NCI-H2227 treated with DMSO at 0.1 percent for 48 hours (cell line): ENCODE measurements around the gene PPP1R1C.

Experiments
- DNase-seq: peaks from one replicate; lab custom pipeline; 2025; lab: John Stamatoyannopoulos, UW

PPP1R1C gene

DNA sequence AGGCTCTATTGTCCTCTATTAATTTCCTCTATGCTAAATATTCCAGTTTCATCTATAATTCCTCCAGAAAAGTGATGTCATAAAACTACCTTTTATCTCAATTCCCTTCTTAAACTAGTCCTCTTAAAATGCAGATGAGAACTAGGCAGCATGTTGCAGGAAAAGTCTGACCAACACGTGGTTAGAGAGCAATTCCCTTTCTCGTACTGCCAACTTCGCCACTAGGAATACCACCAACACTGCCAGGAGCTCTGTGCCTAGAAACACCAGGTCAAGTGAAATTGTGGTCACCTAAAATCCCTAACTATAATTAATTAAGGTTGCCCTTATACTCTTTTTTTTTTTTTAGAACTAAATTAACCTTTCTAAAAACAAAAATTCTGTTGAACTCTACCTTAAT is 127.7 kb downstream of the PPP1R1C start:
- DNase-seq, result no peak

- DNase-seq, result no peak
Measured at GRCh38 chr2:182115258-182115657, 129.6 kb downstream of the PPP1R1C start.

GRCh38 chr2:182116774-182117173 is 131.1 kb downstream of the PPP1R1C start:
- no peak for DNase-seq

DNA sequence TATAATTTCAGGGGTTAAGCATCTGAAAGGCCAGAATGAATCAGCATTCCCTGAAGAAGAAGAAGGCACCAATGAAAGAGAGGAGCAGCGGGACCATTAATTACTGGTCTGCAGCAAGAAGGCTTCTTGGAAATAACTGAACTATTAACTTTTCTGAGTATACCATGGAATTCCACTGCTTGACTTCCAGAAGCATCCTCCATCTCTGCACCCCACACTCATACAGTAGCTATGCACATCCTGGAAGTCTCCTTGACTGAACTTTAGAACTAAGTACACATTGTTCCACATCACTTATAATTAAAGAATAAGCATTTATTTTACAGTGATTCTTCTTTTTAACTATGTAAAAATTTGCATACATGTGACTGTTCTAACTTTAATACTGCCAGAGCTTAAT is 131.5 kb downstream of the PPP1R1C start:
- DNase-seq, result no peak

DNA sequence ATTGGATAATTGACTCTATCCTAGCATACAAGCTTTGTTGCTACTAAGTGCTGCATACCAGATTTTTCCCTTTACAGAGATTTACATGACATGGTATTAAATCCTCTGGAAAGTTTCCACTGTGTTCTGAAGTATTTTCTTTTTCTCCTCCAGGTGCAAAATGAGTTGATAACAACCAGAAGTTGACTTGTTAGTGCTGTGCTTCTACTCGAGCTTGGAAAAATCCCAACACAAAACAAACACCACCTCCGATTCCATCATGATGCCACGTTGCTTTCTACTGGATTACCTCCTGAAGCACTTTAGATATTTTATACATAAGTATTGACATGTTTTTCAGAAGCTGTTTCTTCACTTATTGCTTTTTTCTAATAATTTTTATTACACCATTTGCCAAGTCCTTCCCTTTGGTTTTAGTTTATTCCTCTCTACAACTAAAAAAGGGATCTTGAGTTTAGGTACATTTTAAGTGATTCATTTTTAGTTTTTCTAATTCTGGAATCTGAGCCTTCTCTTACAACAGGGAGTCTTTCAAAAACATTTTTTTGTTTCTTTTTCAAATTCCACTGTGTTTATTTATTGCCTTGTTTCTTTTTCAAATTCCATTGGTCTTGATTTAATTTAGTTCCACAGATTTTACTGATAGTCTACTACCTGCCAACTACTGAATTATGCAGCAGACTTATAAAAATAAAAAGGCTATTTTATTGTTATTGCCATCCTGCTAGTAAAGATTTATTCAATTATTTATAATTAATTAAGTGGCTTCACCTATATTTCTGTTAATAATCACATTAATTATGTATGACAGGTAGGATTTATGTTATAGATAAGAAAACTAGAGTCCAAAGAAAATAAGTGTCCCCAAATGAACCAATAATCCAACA is 143.4 kb downstream of the PPP1R1C start:
- no peak for DNase-seq

- no peak for DNase-seq
Measured at GRCh38 chr2:182132605-182133004, 147.0 kb downstream of the PPP1R1C start.

DNA sequence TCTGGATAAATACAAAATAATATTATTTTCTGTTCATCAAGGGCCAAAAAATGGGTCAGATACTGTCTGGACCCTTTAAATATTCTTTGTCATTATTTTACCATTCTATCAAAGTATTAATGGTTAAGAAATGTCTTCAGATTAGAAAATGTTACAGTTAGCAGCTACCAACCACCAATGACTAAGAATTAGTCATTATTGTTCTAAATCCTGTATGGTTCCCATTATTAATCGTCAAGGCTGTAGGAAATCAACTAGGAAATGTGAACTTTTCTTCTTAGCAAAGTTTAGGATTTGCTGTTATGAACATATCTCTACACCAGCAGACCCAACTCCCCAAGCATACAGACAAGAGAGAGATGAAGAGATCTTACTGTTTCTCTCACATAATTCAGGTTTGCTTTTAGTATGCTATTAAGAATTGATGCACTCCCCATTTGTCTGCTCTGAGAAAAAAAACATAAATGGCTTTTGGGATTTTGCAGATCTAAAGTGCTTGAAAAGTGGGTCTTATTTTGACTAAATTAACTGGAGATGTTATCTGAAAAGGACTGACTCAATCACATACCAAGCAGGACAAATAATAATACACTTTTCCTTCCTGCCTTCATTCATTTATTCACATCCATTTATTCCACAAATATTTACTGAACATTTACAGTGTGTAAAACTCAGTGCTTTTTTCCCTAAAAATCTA is 147.7 kb downstream of the PPP1R1C start:
- DNase-seq, result no peak

- DNase-seq, result no peak
Measured at GRCh38 chr2:182134201-182134600, 148.5 kb downstream of the PPP1R1C start.

DNA sequence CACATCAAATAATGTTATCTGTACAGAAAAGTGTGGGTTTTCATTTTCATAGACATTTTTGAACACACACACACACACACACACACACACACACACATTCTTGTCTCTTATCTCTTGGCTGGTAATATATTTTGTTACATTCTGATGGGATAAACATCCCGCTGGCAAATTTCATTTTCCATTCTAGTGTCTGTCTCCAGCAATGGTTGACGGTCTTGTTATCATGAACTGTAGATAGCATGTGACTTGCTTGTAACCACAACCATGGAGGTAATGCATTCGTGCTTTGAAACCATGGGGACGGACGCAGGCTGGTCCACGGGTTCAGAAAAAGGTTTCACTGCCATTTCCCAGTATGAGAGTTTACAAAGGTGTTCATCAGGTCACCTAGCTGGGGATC is 156.4 kb downstream of the PPP1R1C start:
- no peak for DNase-seq

- peak; percentile 47 for DNase-seq
Measured at GRCh38 chr2:182144041-182144775, 158.6 kb downstream of the PPP1R1C start.

GRCh38 chr2:182144776-182145165 is 159.1 kb downstream of the PPP1R1C start:
- no peak for DNase-seq

- DNase-seq, result no peak
Measured at GRCh38 chr2:182148344-182148743, 162.7 kb downstream of the PPP1R1C start.

- no peak for DNase-seq
Measured at GRCh38 chr2:182163878-182164277, 178.2 kb downstream of the PPP1R1C start.

GRCh38 chr2:182164686-182165085 is 179.0 kb downstream of the PPP1R1C start:
- no peak for DNase-seq

DNA sequence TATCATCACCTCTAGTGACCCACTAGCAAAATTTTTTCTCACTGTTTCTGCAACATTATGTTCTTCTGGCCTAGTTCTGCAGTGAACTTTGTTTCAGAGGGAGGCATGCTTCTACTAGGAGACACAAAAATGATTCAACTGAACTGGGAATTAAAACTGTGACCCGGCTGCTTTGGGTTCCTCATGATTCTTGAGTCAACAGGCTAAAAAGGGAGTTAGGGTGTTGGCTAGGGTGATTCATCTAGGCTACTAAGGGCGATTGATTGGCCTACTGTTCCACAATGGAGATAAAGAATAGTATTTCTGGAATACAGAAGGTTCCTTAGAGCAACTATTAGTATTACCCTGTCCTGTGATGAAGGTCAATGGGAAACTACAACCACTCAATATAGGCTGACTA is 179.5 kb downstream of the PPP1R1C start:
- no peak for DNase-seq

DNA sequence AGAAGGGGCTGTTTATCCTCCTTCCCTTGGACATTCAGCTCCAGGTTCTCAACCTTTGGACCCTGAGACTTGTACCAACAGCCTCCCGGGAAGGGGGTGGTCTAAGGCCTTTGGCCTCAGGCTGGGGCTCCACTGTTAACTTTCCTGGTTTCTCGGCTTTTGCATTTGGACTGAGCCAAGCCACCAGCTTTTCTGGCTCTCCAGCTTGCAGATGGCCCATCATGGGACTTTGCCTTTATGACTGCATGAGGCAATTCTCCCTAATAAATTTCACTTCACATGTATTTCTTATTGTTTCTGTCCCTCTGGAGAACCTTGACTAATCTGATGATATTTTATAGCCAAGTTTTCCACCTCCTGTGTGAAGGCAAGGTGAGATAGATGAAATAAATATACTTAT is 180.8 kb downstream of the PPP1R1C start:
- no peak for DNase-seq

- DNase-seq, result no peak
Measured at GRCh38 chr2:182166841-182167240, 181.2 kb downstream of the PPP1R1C start.
